Caco-2 (cell line): ENCODE data around the gene CNGA3. TPM values are rescaled to one million over a fixed set of nuclear protein-coding genes. Genes with fewer than 3 reads are reported as not detected.

Experiments used
- BruUV-seq: library from RNA; stranded (reverse); fragments of 400-500 nt; replicated peaks from 2 replicates; lab custom pipeline; 2021; lab: Mats Ljungman, UMichigan
- CTCF ChIA-PET: fragments of 300-600 bp; sonication (Branson Sonifier 250); formaldehyde crosslinking; loops from one replicate; lab custom pipeline; 2022; ENCODE audit warnings: antibody characterized with exemption; lab: Charles Lee
- POLR2A ChIA-PET: fragments of 300-600 bp; sonication (Branson Sonifier 250); formaldehyde crosslinking; loops from one replicate; lab custom pipeline; 2022; ENCODE audit warnings: antibody characterized with exemption; lab: Charles Lee
- DNase-seq, 2 experiments: peaks; one replicate each; pipeline versions ENCODE4 v3.0.0 to v3.0.0-alpha.2; 2020 to 2022
- H3K27me3 ChIP-seq: replicated peaks from 2 replicates; pipeline ENCODE4 v1.6.0; 2011; ENCODE audit warnings: low read length; ENCODE audit not compliant: control insufficient read depth, insufficient read depth
- H3K36me3 ChIP-seq: 2 replicates; pipeline ENCODE4 v1.5.1; 2011; ENCODE audit warnings: low read length; ENCODE audit not compliant: control insufficient read depth, insufficient read depth
- H3K4me1 ChIP-seq: fragments of 250-450 bp; sonication (Bioruptor Pico); 2 replicates; pipeline ENCODE4 v1.5.1; 2020; ENCODE audit warnings: mild to moderate bottlenecking
- H3K4me3 ChIP-seq: 2 replicates; pipeline ENCODE4 v1.5.1; 2011; ENCODE audit warnings: low read depth, mild to moderate bottlenecking, control low read depth, low read length
- H3K9me3 ChIP-seq: fragments of 250-450 bp; sonication (Bioruptor Pico); 2 replicates; pipeline ENCODE4 v1.5.1; 2020; ENCODE audit warnings: mild to moderate bottlenecking, moderate library complexity
- H3K27ac Mint-ChIP-seq: one replicate; pipeline ENCODE4 v1.8.0; 2022; ENCODE audit warnings: mixed read lengths; ENCODE audit not compliant: unreplicated experiment
- H3K27me3 Mint-ChIP-seq: one replicate; pipeline ENCODE4 v1.8.0; 2022; ENCODE audit warnings: mixed read lengths; ENCODE audit not compliant: insufficient read depth, unreplicated experiment
- H3K36me3 Mint-ChIP-seq: one replicate; pipeline ENCODE4 v1.8.0; 2022; ENCODE audit warnings: mild to moderate bottlenecking, mixed read lengths; ENCODE audit not compliant: insufficient read depth, unreplicated experiment
- H3K4me1 Mint-ChIP-seq: one replicate; pipeline ENCODE4 v1.8.0; 2022; ENCODE audit warnings: low read depth, mixed read lengths; ENCODE audit not compliant: unreplicated experiment
- H3K4me3 Mint-ChIP-seq: one replicate; pipeline ENCODE4 v1.8.0; 2022; ENCODE audit warnings: mild to moderate bottlenecking, moderate library complexity, mixed read lengths; ENCODE audit not compliant: unreplicated experiment
- H3K9me3 Mint-ChIP-seq: one replicate; pipeline ENCODE4 v1.8.0; 2022; ENCODE audit warnings: mixed read lengths; ENCODE audit not compliant: unreplicated experiment
- CTCF ChIP-seq, 2 experiments: fragments of 200-600 bp in 1 of 2; IDR thresholded peaks; 1 replicate in 1 of 2; 2 replicates in 1 of 2; pipeline versions ENCODE4 v1.5.1 to v1.8.0; 2011 to 2022; ENCODE audit warnings: antibody characterized with exemption in 1 of 2, control low read depth in 1 of 2, inconsistent platforms in 1 of 2, low read depth in 1 of 2, low read length in 1 of 2, mild to moderate bottlenecking in 1 of 2, moderate library complexity in 1 of 2; ENCODE audit not compliant: insufficient read depth in 1 of 2, severe bottlenecking in 1 of 2, unreplicated experiment in 1 of 2
- intact Hi-C: fragments of 100-400 bp; cut with micrococcal nuclease; formaldehyde crosslinking; loops from one replicate; pipeline ENCODE4 v1.10.0; 2022; ENCODE audit not compliant: unreplicated experiment
- total RNA-seq: library from RNA; stranded (reverse); gene quantifications from 2 replicates; pipeline ENCODE4 v1.2.3, GENCODE V29; 2022

Gene CNGA3
- total RNA-seq, 1 experiment from 2014 or later, result not detected

- H3K36me3 Mint-ChIP-seq, result no peaks in the 10 kb centered on the region
- H3K27ac Mint-ChIP-seq, result no peak overlapping the region
- no peaks in the 10 kb centered on the region for H3K9me3 Mint-ChIP-seq
- Histone ChIP-seq H3K27me3 (no peaks in the 10 kb centered on the region; the same call in 1 of the 2 replicates), H3K4me1 (no peaks in the 10 kb centered on the region), H3K9me3 (no peaks in the 10 kb centered on the region), H3K4me3 (no peak overlapping the region), H3K36me3 (no peaks in the 10 kb centered on the region)
- peaks cover 5% of the 10 kb centered on the region for H3K27me3 Mint-ChIP-seq
- no peak for TF ChIP-seq CTCF (IDR thresholded peaks at IDR 0.05; ENCODE audit: insufficient read depth in 1 of 2, low read depth in 1 of 2, low read length in 1 of 2, severe bottlenecking in 1 of 2, unreplicated experiment in 1 of 2)
- no peak overlapping the region for H3K4me3 Mint-ChIP-seq
- DNase-seq, result no peak
- ChIA-PET CTCF (no interaction called here), POLR2A (no interaction called here)
- no TSS peak for BruUV-seq
- intact Hi-C loops, result loop anchor here (10.0 kb wide), 1 partner anchor 416 kb away; no protein-coding TSS in a partner anchor
- no peaks in the 10 kb centered on the region for H3K4me1 Mint-ChIP-seq
Measured at GRCh38 chr2:98390571-98391476, 44.6 kb downstream of the CNGA3 start.

GRCh38 chr2:98391581-98392270 is 45.5 kb downstream of the CNGA3 start:
- no TSS peak for BruUV-seq
- no peak overlapping the region for H3K27ac Mint-ChIP-seq

More at GRCh38 chr2:98391581-98392270, 45.5 kb downstream of the CNGA3 start:
- CTCF ChIA-PET, result no interaction called here
- Histone ChIP-seq H3K4me3 (no peak overlapping the region), H3K9me3 (no peaks in the 10 kb centered on the region), H3K4me1 (no peaks in the 10 kb centered on the region), H3K27me3 (no peaks in the 10 kb centered on the region; the same call in 1 of the 2 replicates), H3K36me3 (no peaks in the 10 kb centered on the region)
- no peak overlapping the region for H3K4me3 Mint-ChIP-seq
- POLR2A ChIA-PET, result no interaction called here
- intact Hi-C loops, result loop anchor here (10.0 kb wide), 1 partner anchor 417 kb away; no protein-coding TSS in a partner anchor
- H3K9me3 Mint-ChIP-seq, result no peaks in the 10 kb centered on the region
- DNase-seq, result no peak
- TF ChIP-seq CTCF (IDR thresholded peaks at IDR 0.05; ENCODE audit: insufficient read depth in 1 of 2, low read depth in 1 of 2, low read length in 1 of 2, severe bottlenecking in 1 of 2, unreplicated experiment in 1 of 2), result no peak
- no peaks in the 10 kb centered on the region for H3K4me1 Mint-ChIP-seq
- H3K36me3 Mint-ChIP-seq, result no peaks in the 10 kb centered on the region
- H3K27me3 Mint-ChIP-seq, result peaks cover 7% of the 10 kb centered on the region
